Adipocyte (in vitro differentiated cells): ENCODE results near the gene HPCAL1.
"Not testable (repeated sequence)": the region's sequence is repeated elsewhere in the genome, so short reads cannot be mapped to it uniquely, and the experiment has no call there.

Experiments
- DNase-seq: peaks from one replicate; pipeline ENCODE4 v3.0.0-alpha.2; 2015; ENCODE audit warnings: low read depth
- H3K27me3 ChIP-seq: replicated peaks from 2 replicates; pipeline ENCODE4 v1.7.0; 2013; ENCODE audit warnings: mild to moderate bottlenecking, low read length, moderate library complexity; ENCODE audit not compliant: control insufficient read depth, insufficient read depth
- H3K36me3 ChIP-seq: 2 replicates; pipeline ENCODE4 v1.7.0; 2013; ENCODE audit warnings: low read length, mild to moderate bottlenecking, moderate library complexity; ENCODE audit not compliant: control insufficient read depth, insufficient read depth, severe bottlenecking
- H3K4me1 ChIP-seq: 2 replicates; pipeline ENCODE4 v1.7.0; 2013; ENCODE audit warnings: mild to moderate bottlenecking, low read length, moderate library complexity; ENCODE audit not compliant: control insufficient read depth, insufficient read depth
- H3K4me3 ChIP-seq: 2 replicates; pipeline ENCODE4 v1.7.0; 2013; ENCODE audit warnings: mild to moderate bottlenecking, low read length, moderate library complexity
- H3K9ac ChIP-seq: 2 replicates; pipeline ENCODE4 v1.7.0; 2013; ENCODE audit warnings: mild to moderate bottlenecking, low read length, moderate library complexity
- H3K9me3 ChIP-seq: 2 replicates; pipeline ENCODE4 v1.7.0; 2013; ENCODE audit warnings: mild to moderate bottlenecking, low read length, moderate library complexity; ENCODE audit not compliant: control insufficient read depth

The HPCAL1 gene

DNA sequence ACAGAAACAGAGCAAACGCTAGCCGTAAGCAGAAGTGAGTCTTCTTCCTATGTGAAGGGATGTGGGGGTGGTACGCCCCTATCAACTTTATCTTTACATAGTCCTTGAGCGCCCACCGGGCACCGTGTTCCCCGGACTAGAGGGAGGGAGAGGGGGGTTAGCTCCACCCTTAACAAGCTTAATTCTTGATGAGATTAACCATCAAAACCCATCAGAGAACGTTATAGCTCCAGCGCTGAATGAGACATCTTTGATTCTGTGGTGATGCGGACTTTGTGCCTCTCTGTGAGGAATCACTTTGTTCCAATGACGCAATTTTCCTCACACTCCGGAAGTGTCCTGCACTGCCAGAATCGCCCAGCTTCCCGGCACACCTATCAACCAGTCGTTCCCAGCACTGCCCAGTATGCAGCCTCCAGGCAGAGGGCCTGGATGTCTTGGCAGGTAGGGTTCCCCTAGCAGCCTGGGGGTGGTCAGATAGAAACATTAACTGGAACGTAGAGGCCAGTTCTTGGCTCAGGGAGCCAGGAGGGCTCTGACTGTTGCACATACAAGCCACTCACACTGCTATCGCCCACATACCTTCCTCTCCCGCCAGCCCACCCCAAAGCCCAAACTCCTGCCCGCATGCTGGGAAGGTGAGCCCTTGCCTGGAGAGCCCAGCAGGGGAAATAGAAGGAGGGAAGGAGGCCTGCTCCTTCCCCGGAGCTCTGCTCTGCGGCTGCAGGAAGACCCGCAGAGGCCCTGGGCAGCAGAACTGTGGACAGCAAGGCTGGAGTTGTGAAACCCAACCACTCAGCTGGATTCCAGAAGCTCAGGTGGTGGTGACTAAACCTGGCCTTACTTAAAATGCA is 147.4 kb downstream of the HPCAL1 start:
- Histone ChIP-seq H3K9ac (no peak overlapping the region), H3K36me3 (no peaks in the 10 kb centered on the region), H3K27me3 (no peaks in the 10 kb centered on the region), H3K9me3 (no peaks in the 10 kb centered on the region), H3K4me3 (peak overlapping the region; percentile 52), H3K4me1 (peaks cover 33% of the 10 kb centered on the region)
- no peak for DNase-seq

DNA sequence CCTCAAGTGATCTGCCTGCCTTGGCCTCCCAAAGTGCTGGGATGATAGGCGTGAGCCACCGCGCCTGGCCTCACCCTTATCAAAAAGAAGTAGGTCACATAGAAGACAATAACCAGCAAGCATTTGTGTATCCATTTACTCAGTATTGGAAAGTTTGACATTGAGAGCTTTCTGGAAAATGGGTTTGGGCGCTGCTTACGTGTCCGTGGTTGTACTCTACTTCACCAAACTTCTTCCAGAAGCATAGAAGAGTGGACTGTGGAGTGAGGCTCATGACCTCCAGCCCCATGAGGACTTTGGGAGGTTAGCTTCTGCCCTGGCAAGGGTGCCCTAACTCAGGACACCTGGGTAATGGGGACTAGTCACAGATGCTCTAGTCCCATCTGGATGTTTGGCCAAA is 149.1 kb downstream of the HPCAL1 start:
- no peaks in the 10 kb centered on the region for H3K9me3 ChIP-seq
- no peaks in the 10 kb centered on the region for H3K27me3 ChIP-seq
- H3K9ac ChIP-seq = no peak overlapping the region
- H3K4me3 ChIP-seq = no peak overlapping the region
- peaks cover 29% of the 10 kb centered on the region for H3K4me1 ChIP-seq
- DNase-seq = no peak
- H3K36me3 ChIP-seq = no peaks in the 10 kb centered on the region

DNA sequence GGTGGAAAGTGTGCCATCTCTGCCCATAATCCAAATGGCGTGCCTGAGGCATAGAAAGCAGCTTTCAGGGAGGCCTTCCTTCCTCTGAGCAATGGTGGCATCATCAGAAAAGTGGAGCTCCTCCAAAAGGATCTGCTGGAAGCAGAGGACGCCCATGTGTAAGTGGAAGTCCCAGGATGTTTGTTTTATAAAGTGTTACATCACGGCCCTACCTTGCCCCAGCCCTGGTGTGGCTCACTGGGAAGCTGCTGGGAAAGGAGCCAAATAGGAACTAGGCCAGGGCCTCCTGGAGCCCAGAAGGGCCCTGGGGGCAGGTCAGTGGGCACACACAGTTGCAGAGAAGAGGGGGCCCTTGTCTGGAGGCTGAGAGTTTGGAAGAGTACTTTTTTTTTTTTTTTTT is 149.6 kb downstream of the HPCAL1 start:
- Histone ChIP-seq H3K4me1 (peaks cover 24% of the 10 kb centered on the region), H3K9me3 (no peaks in the 10 kb centered on the region), H3K36me3 (no peaks in the 10 kb centered on the region), H3K27me3 (no peaks in the 10 kb centered on the region), H3K9ac (no peak overlapping the region), H3K4me3 (no peak overlapping the region)
- peak; percentile 55 for DNase-seq

DNA sequence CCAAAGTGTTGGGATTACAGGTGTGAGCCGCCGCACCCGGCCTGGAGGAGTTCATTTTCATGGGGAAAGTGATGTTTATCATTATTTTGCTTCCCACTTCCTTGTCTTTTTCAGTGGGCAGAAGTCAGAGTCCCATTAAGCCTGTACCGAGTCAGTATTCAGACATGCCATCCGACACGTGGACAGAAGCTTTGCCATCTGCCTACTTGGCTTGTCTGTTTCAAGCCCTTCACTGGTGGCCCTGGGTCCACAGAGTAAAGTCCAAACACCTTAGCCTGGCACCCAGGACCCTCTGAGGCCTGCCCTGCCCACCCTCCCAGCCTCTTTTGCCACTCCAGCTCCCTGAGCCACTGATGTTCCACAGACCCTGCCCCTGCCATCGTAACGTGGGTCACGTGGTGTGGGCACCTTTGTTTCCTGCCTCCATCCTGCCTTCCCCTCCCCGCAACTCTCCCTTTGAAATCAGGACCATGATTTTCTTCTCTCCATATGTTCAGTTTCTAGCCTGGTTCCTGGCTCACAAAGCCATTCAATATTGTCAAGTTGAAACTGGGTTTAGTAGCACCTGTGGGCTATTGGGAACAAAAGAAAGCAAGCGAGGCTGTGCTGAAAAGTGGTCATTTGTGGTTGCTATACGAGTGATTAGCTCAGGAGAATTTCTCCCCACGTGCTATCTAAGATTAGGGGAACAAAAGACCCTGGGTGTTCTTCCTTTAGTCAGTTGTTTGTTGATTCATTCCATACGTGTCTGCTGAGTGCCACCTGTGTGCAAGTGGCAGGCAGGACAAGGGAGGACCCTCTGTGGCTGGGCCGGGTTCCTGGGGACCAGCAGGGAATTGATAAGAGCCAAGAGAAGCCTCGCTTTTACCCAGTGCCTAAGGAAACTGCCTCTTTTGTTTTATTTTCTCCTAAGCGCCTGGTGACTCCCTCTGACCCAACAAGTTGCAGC is 150.5 kb downstream of the HPCAL1 start:
- Histone ChIP-seq H3K9ac (no peak overlapping the region), H3K27me3 (no peaks in the 10 kb centered on the region), H3K4me1 (peaks cover 26% of the 10 kb centered on the region), H3K9me3 (no peaks in the 10 kb centered on the region), H3K36me3 (no peaks in the 10 kb centered on the region), H3K4me3 (no peak overlapping the region)
- no peak for DNase-seq

DNA sequence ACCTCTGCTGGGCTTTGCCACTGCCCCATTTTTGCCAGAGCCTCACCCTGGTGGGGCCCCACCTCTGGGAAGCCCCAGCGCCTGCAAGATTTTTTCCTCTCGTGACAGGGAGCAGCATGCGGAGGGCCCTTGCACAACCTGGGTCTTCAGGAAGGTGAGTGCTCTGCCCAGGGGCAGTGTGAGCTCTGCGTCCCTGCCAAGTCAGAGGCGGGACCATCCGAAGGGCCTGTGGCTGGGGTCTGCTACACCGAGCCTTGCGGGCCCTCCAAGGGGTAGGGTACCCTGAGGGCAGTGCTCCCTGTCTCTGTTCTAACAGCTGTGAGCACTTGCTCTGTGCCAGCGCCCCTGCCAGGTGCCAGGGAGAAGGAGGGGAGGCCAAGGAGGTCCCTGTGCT is 151.2 kb downstream of the HPCAL1 start:
- Histone ChIP-seq H3K9me3 (no peaks in the 10 kb centered on the region), H3K9ac (no peak overlapping the region), H3K4me1 (peaks cover 26% of the 10 kb centered on the region), H3K27me3 (no peaks in the 10 kb centered on the region), H3K36me3 (no peaks in the 10 kb centered on the region), H3K4me3 (no peak overlapping the region)
- no peak for DNase-seq

DNA sequence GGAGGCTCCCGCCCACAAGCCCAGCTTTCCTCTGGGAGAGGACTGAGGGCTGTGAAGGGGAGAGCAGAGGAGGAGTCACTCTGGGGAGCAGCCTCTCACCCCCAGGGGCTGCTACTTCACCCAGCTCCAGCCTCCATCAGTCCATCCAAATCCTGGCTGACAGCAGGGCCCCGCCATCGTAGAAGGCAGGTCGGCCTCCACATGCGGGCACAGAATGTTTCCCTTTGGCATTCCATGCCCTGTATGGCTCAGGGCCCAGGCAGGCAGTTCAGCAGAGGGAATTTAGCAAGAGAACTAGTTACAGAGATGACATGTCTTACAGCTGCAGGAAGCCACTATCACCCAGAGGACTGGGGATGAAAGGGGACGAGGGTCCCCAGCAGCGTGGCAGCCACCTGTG is 151.8 kb downstream of the HPCAL1 start:
- Histone ChIP-seq H3K9ac (no peak overlapping the region), H3K36me3 (no peaks in the 10 kb centered on the region), H3K4me1 (peaks cover 22% of the 10 kb centered on the region), H3K27me3 (no peaks in the 10 kb centered on the region), H3K4me3 (no peak overlapping the region), H3K9me3 (no peaks in the 10 kb centered on the region)
- peak; percentile 39 for DNase-seq

DNA sequence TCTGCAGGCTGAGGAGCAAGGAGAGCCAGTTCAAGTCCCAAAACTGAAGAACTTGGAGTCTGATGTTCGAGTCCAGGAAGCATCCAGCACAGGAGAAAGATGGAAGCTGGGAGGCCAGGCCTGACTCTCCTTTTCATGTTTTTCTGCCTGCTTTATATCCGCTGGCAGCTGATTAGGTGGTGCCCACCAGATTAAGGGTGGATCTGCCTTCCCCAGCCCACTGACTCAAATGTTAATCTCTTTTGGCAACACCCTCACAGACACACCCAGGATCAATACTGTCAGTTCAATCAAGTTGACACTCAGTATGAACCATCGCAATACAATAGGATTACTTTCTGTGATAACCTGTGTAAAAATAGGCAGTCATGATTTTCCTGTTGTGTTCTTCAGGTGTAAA is 154.5 kb downstream of the HPCAL1 start:
- not testable (repeated sequence) for H3K4me3 ChIP-seq, H3K36me3 ChIP-seq, H3K27me3 ChIP-seq, H3K9me3 ChIP-seq, DNase-seq, H3K9ac ChIP-seq
- peaks cover 15% of the 10 kb centered on the region for H3K4me1 ChIP-seq

DNA sequence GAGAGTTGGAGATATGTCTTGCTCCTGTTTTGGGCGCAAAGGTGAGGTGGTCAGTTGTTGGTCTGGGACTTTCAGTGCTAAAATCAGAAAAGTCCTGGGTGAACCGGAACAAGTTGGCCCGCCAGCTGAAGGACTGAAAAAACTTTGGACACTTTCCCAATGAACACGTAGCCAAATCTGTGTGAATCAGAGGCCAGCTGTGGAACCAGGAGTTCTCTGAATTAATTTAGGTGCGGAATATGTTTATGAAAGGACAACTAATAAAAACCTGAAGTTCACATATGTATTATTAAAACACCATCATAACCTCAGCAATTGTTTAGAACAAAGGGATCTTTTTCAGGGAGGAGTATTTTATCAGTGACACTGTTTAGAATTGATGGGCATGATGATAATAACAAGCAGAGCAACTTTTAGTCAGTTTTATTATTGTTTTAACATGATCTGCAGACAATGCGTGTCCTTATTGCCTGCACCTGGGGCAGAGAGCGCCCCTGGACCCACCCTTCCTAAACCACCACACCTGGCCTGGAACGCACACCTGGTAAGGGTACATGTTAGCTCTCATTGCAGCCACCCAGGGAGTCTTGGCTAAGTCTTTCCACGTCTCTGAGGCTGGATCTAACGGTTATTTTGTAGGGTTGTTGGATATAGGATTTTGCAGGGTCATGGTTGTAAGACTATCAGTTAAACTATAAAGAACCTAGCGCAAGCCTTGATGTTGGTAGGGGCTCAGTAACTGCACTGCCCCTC is 155.3 kb downstream of the HPCAL1 start:
- peak; percentile 47 for DNase-seq
- no peak overlapping the region for H3K4me3 ChIP-seq
- peaks cover 12% of the 10 kb centered on the region for H3K4me1 ChIP-seq
- H3K27me3 ChIP-seq = peaks cover 4% of the 10 kb centered on the region
- no peaks in the 10 kb centered on the region for H3K36me3 ChIP-seq
- H3K9me3 ChIP-seq = no peaks in the 10 kb centered on the region
- no peak overlapping the region for H3K9ac ChIP-seq

DNA sequence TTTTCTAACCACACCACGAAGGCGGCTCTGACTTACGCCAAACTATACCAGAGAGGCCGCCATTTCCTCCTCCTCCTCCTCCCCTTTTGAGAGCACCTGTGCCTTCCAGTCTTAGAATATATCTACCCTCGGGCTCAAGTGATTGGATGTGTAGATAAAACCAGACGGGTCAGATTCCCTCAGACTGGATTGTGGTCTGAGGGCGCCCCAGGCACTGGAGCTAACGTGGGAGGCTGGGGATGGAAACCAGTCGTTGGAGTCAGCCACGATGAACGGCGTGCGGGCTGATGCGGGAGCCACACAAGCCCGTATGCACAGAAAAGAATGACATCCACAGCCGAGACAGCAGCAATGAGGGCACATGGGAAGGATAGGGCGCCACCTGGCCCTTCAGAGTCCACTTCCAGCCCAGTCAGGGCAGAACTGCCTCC is 157.7 kb downstream of the HPCAL1 start:
- Histone ChIP-seq H3K36me3 (no peaks in the 10 kb centered on the region), H3K4me1 (peaks cover 3% of the 10 kb centered on the region), H3K4me3 (no peak overlapping the region), H3K9ac (no peak overlapping the region), H3K9me3 (no peaks in the 10 kb centered on the region), H3K27me3 (peaks cover 4% of the 10 kb centered on the region)
- DNase-seq = no peak

DNA sequence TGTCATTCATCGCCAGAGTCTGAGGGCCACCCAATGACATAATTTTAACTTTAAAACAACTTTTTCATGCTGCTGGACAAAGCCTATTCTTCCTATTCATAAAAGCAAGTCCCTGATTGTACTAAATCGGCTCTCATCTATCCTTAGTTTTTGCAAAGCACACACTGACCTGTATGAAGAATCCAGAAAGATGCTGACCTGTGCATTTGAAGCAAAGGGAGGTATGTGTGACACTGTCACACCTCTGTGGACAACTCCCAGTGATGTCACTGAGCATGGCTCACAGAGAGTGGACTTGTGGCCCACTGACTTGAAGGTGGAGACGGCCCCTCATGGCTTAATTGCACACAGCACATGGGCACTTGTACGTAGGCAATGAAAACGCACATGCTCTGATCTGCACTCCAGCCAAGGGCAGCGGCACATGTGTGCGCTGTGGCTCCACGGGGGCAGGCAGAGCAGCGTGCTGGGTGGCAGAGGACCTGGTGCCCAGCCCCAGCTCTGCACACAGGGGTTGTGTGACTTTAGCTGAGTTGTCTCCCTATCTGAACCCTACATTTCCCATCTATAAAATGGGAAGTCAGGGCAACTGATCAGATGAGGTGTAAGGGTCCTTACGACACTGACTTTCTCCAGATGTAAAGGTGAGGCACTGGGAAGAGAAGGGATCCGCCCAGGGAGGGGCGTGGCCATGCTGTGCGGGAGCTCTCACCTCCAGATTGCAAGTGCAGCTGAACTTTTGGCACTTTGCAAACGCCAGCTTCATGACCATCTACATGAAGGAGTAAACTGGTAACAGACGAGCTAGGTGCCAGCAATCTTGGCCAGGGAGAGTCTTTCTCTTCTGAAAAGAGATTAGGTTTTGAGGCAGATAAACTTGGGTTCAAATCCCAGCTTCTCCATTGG is 159.7 kb downstream of the HPCAL1 start:
- H3K4me3 ChIP-seq = no peak overlapping the region
- peaks cover 3% of the 10 kb centered on the region for H3K4me1 ChIP-seq
- no peak overlapping the region for H3K9ac ChIP-seq
- H3K9me3 ChIP-seq = no peaks in the 10 kb centered on the region
- no peaks in the 10 kb centered on the region for H3K36me3 ChIP-seq
- peaks cover 13% of the 10 kb centered on the region for H3K27me3 ChIP-seq
- DNase-seq = no peak
